ENCODE measurements around the gene PLPPR5.

PLPPR5 gene

DNA sequence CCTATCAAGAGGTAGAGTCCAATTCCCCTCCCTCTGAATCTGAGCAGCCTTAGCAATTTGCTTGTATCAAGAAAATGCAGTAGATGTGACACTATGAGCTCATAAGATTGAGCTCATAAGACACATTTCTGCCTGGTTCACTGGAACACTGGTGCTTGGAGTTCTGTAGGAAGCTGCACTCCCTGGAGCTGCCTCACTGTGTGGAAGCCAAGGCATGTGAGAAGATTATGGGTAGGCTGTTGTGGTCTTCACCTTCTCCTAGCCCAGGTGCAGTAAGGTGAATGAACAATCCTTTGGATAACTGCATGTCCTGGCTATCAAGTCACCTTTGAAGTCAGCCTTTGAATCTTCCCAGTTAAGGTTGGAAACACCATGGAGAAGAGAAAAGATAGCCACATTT, 67.3 kb downstream of the PLPPR5 start:
- no peaks in the 10 kb centered on the region for H3K27me3 ChIP-seq (ENCODE audit: control insufficient read depth in 1 of 2, insufficient read depth in 1 of 2, low read length in 2 of 2)
- no peak overlapping the region for H3K4me3 ChIP-seq (ENCODE audit: insufficient read depth in 1 of 2, low read depth in 1 of 2, low read length in 2 of 2)
- peaks cover 1% of the 10 kb centered on the region for H3K4me1 ChIP-seq (ENCODE audit: control insufficient read depth, insufficient read depth, low read depth, low read length)
- peaks cover 0 to 2% of the 10 kb centered on the region in 2 experiments for H3K36me3 ChIP-seq (ENCODE audit: control insufficient read depth in 1 of 2, insufficient read depth in 2 of 2, low read depth in 1 of 2, low read length in 2 of 2)
- no peak overlapping the region for H4K8ac ChIP-seq (ENCODE audit: low read length)
- no peak overlapping the region for H3K4me2 ChIP-seq (ENCODE audit: low read length, poor library complexity, severe bottlenecking)
- H3K23ac ChIP-seq (ENCODE audit: low read length in 2 of 2): no peak overlapping the region
- H3K9me3 ChIP-seq (ENCODE audit: control insufficient read depth, low read length): no peaks in the 10 kb centered on the region
- H3K27ac ChIP-seq (ENCODE audit: low read length, poor library complexity, severe bottlenecking): no peak overlapping the region
- no peak overlapping the region for H2BK120ac ChIP-seq (ENCODE audit: low read depth, low read length)
- no peak overlapping the region for H2BK5ac ChIP-seq (ENCODE audit: low read depth, low read length, poor library complexity, severe bottlenecking)
- no peaks in the 10 kb centered on the region for H3K79me1 ChIP-seq (replicated peaks; ENCODE audit: low read length, poor library complexity, severe bottlenecking)
- DNase-seq: no peak
- H3K9ac ChIP-seq (ENCODE audit: low read length): no peak overlapping the region
- H2BK12ac ChIP-seq (ENCODE audit: low read length in 2 of 2): no peak overlapping the region
- H3K18ac ChIP-seq (ENCODE audit: low read depth in 1 of 2, low read length in 2 of 2): no peak overlapping the region
- H2AFZ ChIP-seq (ENCODE audit: low read depth, low read length): no peak overlapping the region
- H3K14ac ChIP-seq (ENCODE audit: low read length in 2 of 2): no peak overlapping the region
- no peak overlapping the region for H2AK5ac ChIP-seq (ENCODE audit: low read length, severe bottlenecking)
- no peak overlapping the region for H2BK15ac ChIP-seq (ENCODE audit: low read depth, poor library complexity, severe bottlenecking)
- no peak overlapping the region for H4K91ac ChIP-seq (ENCODE audit: low read length)
- no peak overlapping the region for H3K4ac ChIP-seq (ENCODE audit: low read depth in 1 of 2, low read length in 2 of 2)

DNA sequence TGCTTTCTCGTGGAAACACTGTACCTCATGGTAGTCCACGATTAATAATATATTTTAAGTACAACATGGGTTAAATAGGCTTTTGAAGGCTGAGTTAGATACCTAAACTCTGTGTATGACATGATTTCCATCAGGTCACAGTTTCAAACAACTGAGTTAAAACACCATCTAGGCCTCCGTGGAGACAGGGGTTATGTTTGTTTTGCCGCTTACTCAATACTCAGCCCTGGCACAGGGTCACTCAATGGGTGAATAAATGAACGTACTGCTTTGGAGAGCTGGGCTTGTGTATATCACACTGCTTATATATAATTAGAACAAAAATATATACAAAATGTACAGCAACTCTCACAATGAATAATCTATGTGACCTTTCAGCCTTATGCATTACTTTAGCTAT, 72.5 kb downstream of the PLPPR5 start:
- H2AK5ac ChIP-seq (ENCODE audit: low read length, severe bottlenecking): no peak overlapping the region
- no peak overlapping the region for H3K4me2 ChIP-seq (ENCODE audit: low read length, poor library complexity, severe bottlenecking)
- H3K9me3 ChIP-seq (ENCODE audit: control insufficient read depth, low read length): no peaks in the 10 kb centered on the region
- H4K8ac ChIP-seq (ENCODE audit: low read length): no peak overlapping the region
- H3K36me3 ChIP-seq (ENCODE audit: control insufficient read depth in 1 of 2, insufficient read depth in 2 of 2, low read depth in 1 of 2, low read length in 2 of 2): no peaks in the 10 kb centered on the region
- no peaks in the 10 kb centered on the region for H3K4me1 ChIP-seq (ENCODE audit: control insufficient read depth, insufficient read depth, low read depth, low read length)
- no peak overlapping the region for H2BK5ac ChIP-seq (ENCODE audit: low read depth, low read length, poor library complexity, severe bottlenecking)
- no peak overlapping the region for H3K4me3 ChIP-seq (ENCODE audit: insufficient read depth in 1 of 2, low read depth in 1 of 2, low read length in 2 of 2)
- no peak overlapping the region for H3K9ac ChIP-seq (ENCODE audit: low read length)
- H3K4ac ChIP-seq (ENCODE audit: low read depth in 1 of 2, low read length in 2 of 2): no peak overlapping the region
- no peak overlapping the region for H3K23ac ChIP-seq (ENCODE audit: low read length in 2 of 2)
- no peak overlapping the region for H2BK15ac ChIP-seq (ENCODE audit: low read depth, poor library complexity, severe bottlenecking)
- no peak overlapping the region for H4K91ac ChIP-seq (ENCODE audit: low read length)
- H2BK120ac ChIP-seq (ENCODE audit: low read depth, low read length): no peak overlapping the region
- H3K27ac ChIP-seq (ENCODE audit: low read length, poor library complexity, severe bottlenecking): no peak overlapping the region
- no peak overlapping the region for H2AFZ ChIP-seq (ENCODE audit: low read depth, low read length)
- no peaks in the 10 kb centered on the region for H3K27me3 ChIP-seq (ENCODE audit: control insufficient read depth in 1 of 2, insufficient read depth in 1 of 2, low read length in 2 of 2)
- no peak overlapping the region for H3K14ac ChIP-seq (ENCODE audit: low read length in 2 of 2)
- no peak for DNase-seq
- 100% methylated on average over 1 of the region's 5 CpGs for WGBS
- no peak overlapping the region for H2BK12ac ChIP-seq (ENCODE audit: low read length in 2 of 2)
- H3K79me1 ChIP-seq (replicated peaks; ENCODE audit: low read length, poor library complexity, severe bottlenecking): no peaks in the 10 kb centered on the region
- no peak overlapping the region for H3K18ac ChIP-seq (ENCODE audit: low read depth in 1 of 2, low read length in 2 of 2)

DNA sequence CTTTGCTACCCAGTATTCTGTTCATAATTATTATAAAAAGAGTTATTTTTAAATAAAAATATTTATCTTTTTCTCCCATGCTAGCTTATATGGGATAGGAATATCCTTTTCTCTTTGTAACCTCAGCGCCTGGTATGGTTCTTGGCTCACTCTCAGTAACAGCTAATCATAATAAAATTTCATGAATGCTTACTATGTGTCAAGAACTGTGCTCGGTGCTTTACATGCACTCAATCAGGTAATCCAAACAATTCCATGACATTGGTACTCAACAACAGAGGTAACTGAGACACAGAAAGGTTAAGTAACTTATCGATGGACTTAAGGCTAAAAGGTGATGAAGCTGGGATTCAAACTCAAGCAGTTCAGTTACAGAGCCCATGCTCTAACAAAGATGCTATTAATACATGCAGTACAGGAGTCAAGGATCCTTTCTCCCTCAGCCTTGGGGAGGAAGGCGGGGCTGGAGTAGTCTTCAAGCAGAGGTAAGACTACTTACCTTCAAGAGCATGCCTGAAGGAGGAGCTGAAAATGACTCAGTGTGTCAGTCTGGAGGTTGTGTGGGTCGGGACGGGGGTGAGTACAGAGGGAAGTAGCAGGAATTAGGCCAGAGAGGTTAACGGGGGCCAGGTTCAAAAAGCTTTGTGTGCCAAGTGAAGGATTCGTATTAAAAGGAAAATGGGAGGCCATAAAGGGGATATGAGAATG, 73.4 kb downstream of the PLPPR5 start:
- no peak overlapping the region for H3K23ac ChIP-seq (ENCODE audit: low read length in 2 of 2)
- H2BK5ac ChIP-seq (ENCODE audit: low read depth, low read length, poor library complexity, severe bottlenecking): no peak overlapping the region
- H3K27ac ChIP-seq (ENCODE audit: low read length, poor library complexity, severe bottlenecking): no peak overlapping the region
- H2AFZ ChIP-seq (ENCODE audit: low read depth, low read length): no peak overlapping the region
- no peaks in the 10 kb centered on the region for H3K4me1 ChIP-seq (ENCODE audit: control insufficient read depth, insufficient read depth, low read depth, low read length)
- no peak overlapping the region for H2AK5ac ChIP-seq (ENCODE audit: low read length, severe bottlenecking)
- 89% methylated on average over 7 of the region's 8 CpGs for WGBS
- no peak overlapping the region for H3K4ac ChIP-seq (ENCODE audit: low read depth in 1 of 2, low read length in 2 of 2)
- H3K36me3 ChIP-seq (ENCODE audit: control insufficient read depth in 1 of 2, insufficient read depth in 2 of 2, low read depth in 1 of 2, low read length in 2 of 2): no peaks in the 10 kb centered on the region
- H3K79me1 ChIP-seq (replicated peaks; ENCODE audit: low read length, poor library complexity, severe bottlenecking): no peaks in the 10 kb centered on the region
- H3K4me2 ChIP-seq (ENCODE audit: low read length, poor library complexity, severe bottlenecking): no peak overlapping the region
- no peak overlapping the region for H3K18ac ChIP-seq (ENCODE audit: low read depth in 1 of 2, low read length in 2 of 2)
- H3K9me3 ChIP-seq (ENCODE audit: control insufficient read depth, low read length): no peaks in the 10 kb centered on the region
- DNase-seq: no peak
- H2BK12ac ChIP-seq (ENCODE audit: low read length in 2 of 2): no peak overlapping the region
- no peak overlapping the region for H4K91ac ChIP-seq (ENCODE audit: low read length)
- H3K4me3 ChIP-seq (ENCODE audit: insufficient read depth in 1 of 2, low read depth in 1 of 2, low read length in 2 of 2): no peak overlapping the region
- no peak overlapping the region for H3K14ac ChIP-seq (ENCODE audit: low read length in 2 of 2)
- no peak overlapping the region for H4K8ac ChIP-seq (ENCODE audit: low read length)
- H2BK15ac ChIP-seq (ENCODE audit: low read depth, poor library complexity, severe bottlenecking): no peak overlapping the region
- H3K9ac ChIP-seq (ENCODE audit: low read length): no peak overlapping the region
- H3K27me3 ChIP-seq (ENCODE audit: control insufficient read depth in 1 of 2, insufficient read depth in 1 of 2, low read length in 2 of 2): no peaks in the 10 kb centered on the region
- H2BK120ac ChIP-seq (ENCODE audit: low read depth, low read length): no peak overlapping the region

DNA sequence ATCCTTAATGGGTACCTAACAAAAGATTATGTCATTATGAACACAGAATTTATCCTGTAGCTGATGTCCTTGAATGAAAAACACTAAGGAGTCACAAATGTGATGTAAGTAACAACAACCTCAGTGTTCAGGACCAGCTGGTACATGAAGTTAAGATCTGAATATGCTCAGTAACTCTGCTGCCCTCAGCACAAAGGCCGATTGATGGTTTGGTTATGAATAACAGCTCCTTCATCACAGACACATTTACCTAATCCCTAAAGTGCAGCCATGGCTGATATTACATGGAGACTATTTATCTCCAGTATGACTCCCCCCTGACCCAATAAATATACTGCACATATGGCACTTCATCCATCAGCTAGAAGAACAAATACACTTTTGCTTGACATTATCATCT, 75.2 kb downstream of the PLPPR5 start:
- H4K8ac ChIP-seq (ENCODE audit: low read length): no peak overlapping the region
- H2BK12ac ChIP-seq (ENCODE audit: low read length in 2 of 2): no peak overlapping the region
- H3K27ac ChIP-seq (ENCODE audit: low read length, poor library complexity, severe bottlenecking): no peak overlapping the region
- H3K36me3 ChIP-seq (ENCODE audit: control insufficient read depth in 1 of 2, insufficient read depth in 2 of 2, low read depth in 1 of 2, low read length in 2 of 2): no peaks in the 10 kb centered on the region
- no peaks in the 10 kb centered on the region for H3K27me3 ChIP-seq (ENCODE audit: control insufficient read depth in 1 of 2, insufficient read depth in 1 of 2, low read length in 2 of 2)
- H2BK15ac ChIP-seq (ENCODE audit: low read depth, poor library complexity, severe bottlenecking): no peak overlapping the region
- WGBS: 97% methylated on average over 1 of the region's 1 CpG
- no peaks in the 10 kb centered on the region for H3K9me3 ChIP-seq (ENCODE audit: control insufficient read depth, low read length)
- no peak for DNase-seq
- no peak overlapping the region for H3K4ac ChIP-seq (ENCODE audit: low read depth in 1 of 2, low read length in 2 of 2)
- H3K4me2 ChIP-seq (ENCODE audit: low read length, poor library complexity, severe bottlenecking): no peak overlapping the region
- H3K79me1 ChIP-seq (replicated peaks; ENCODE audit: low read length, poor library complexity, severe bottlenecking): no peaks in the 10 kb centered on the region
- H3K18ac ChIP-seq (ENCODE audit: low read depth in 1 of 2, low read length in 2 of 2): no peak overlapping the region
- H2AK5ac ChIP-seq (ENCODE audit: low read length, severe bottlenecking): no peak overlapping the region
- no peak overlapping the region for H3K23ac ChIP-seq (ENCODE audit: low read length in 2 of 2)
- H2AFZ ChIP-seq (ENCODE audit: low read depth, low read length): no peak overlapping the region
- no peak overlapping the region for H4K91ac ChIP-seq (ENCODE audit: low read length)
- H3K4me3 ChIP-seq (ENCODE audit: insufficient read depth in 1 of 2, low read depth in 1 of 2, low read length in 2 of 2): no peak overlapping the region
- no peak overlapping the region for H2BK5ac ChIP-seq (ENCODE audit: low read depth, low read length, poor library complexity, severe bottlenecking)
- no peak overlapping the region for H2BK120ac ChIP-seq (ENCODE audit: low read depth, low read length)
- no peak overlapping the region for H3K9ac ChIP-seq (ENCODE audit: low read length)
- H3K4me1 ChIP-seq (ENCODE audit: control insufficient read depth, insufficient read depth, low read depth, low read length): no peaks in the 10 kb centered on the region
- H3K14ac ChIP-seq (ENCODE audit: low read length in 2 of 2): no peak overlapping the region

Measured in mesenchymal stem cell (in vitro differentiated cells and primary cell).